Activated T-cell treated with anti-CD3 and anti-CD28 coated beads for 4 hours (primary cell): ENCODE results near the gene EDEM2.
"Not testable (repeated sequence)": the region's sequence is repeated elsewhere in the genome, so short reads cannot be mapped to it uniquely, and the experiment has no call there.

Experiments used
- DNase-seq: peaks from one replicate; pipeline ENCODE4 v3.0.0-alpha.2; 2020

EDEM2 gene

GRCh38 chr20:35146920-35147574 is at the start of gene EDEM2:
Gene EDEM2, minus strand, starts transcription at chr20:35147336. Its CDS starts 78 bp downstream, at chr20:35147258.
- peak; percentile 88 for DNase-seq

GRCh38 chr20:35196313-35196712 is 49.2 kb upstream of the EDEM2 start:
- no peak for DNase-seq

- not testable (repeated sequence) for DNase-seq
These were observed 46.1 kb upstream of the EDEM2 start for GRCh38 chr20:35193031-35193791.

- DNase-seq = no peak
These were observed 45.2 kb upstream of the EDEM2 start for GRCh38 chr20:35192118-35192872.

- DNase-seq = no peak
These were observed 44.4 kb upstream of the EDEM2 start for GRCh38 chr20:35191419-35192117.

- DNase-seq = no peak
These were observed 43.4 kb upstream of the EDEM2 start for GRCh38 chr20:35190556-35190955.

GRCh38 chr20:35189223-35189622 is 42.1 kb upstream of the EDEM2 start:
- not testable (repeated sequence) for DNase-seq

- no peak for DNase-seq
These were observed 40.6 kb upstream of the EDEM2 start for GRCh38 chr20:35187584-35188190.

GRCh38 chr20:35186691-35187289 is 39.7 kb upstream of the EDEM2 start:
- DNase-seq = not testable (repeated sequence)

- DNase-seq = no peak
These were observed 34.6 kb upstream of the EDEM2 start for GRCh38 chr20:35181731-35182130.

- no peak for DNase-seq
These were observed 33.1 kb upstream of the EDEM2 start for GRCh38 chr20:35180266-35180665.

- no peak for DNase-seq
These were observed 32.4 kb upstream of the EDEM2 start for GRCh38 chr20:35179292-35180212.

GRCh38 chr20:35176132-35176531 is 29.0 kb upstream of the EDEM2 start:
- no peak for DNase-seq

- DNase-seq = no peak
These were observed 27.5 kb upstream of the EDEM2 start for GRCh38 chr20:35174458-35175216.

GRCh38 chr20:35173576-35174192 is 26.5 kb upstream of the EDEM2 start:
- no peak for DNase-seq

- no peak for DNase-seq
These were observed 25.3 kb upstream of the EDEM2 start for GRCh38 chr20:35172434-35172806.

GRCh38 chr20:35171753-35172433 is 24.8 kb upstream of the EDEM2 start, which contains the start of gene PROCR:
Gene PROCR, plus strand, starts transcription at chr20:35172072. Its CDS starts 83 bp downstream, at chr20:35172155.
- no peak for DNase-seq

- no peak for DNase-seq
These were observed 24.3 kb upstream of the EDEM2 start for GRCh38 chr20:35171438-35171752.
